ENCODE measurements around the gene YY1.

The YY1 gene

GRCh38 chr14:100211366-100211765 lies 27.6 kb upstream of the YY1 start:
- Histone ChIP-seq H3K36me3 (ENCODE audit: insufficient read depth, low read length) (no peaks in the 10 kb centered on the region; the same call in 1 of the 2 replicates), H3K79me2 (ENCODE audit: insufficient read depth, low read length) (no peaks in the 10 kb centered on the region), H4K20me1 (ENCODE audit: insufficient read depth, low read length) (no peaks in the 10 kb centered on the region), H3K9ac (ENCODE audit: low read length) (no peak overlapping the region), H2AFZ (ENCODE audit: low read length) (no peak overlapping the region), H3K4me2 (ENCODE audit: low read length) (no peak overlapping the region), H3K9me2 (ENCODE audit: low read depth, low read length) (no peaks in the 10 kb centered on the region), H3F3A (ENCODE audit: insufficient read depth, low read length) (no peaks in the 10 kb centered on the region), H3K4me3 (ENCODE audit: low read depth, low read length, poor library complexity, severe bottlenecking) (no peak overlapping the region), H3K27ac (ENCODE audit: low read depth, low read length, poor library complexity, severe bottlenecking) (no peak overlapping the region), H3K27me3 (ENCODE audit: insufficient read depth, low read length) (no peaks in the 10 kb centered on the region), H3K4me1 (ENCODE audit: insufficient read depth, low read length, severe bottlenecking) (peaks cover 11% of the 10 kb centered on the region), H3K9me3 (ENCODE audit: low read length) (no peaks in the 10 kb centered on the region)
- no peak for TF ChIP-seq EZH2 (IDR thresholded peaks at IDR 0.05; ENCODE audit: borderline replicate concordance, low read length)
- no peak for TF ChIP-seq CTCF (IDR thresholded peaks at IDR 0.05; ENCODE audit: low read length)

GRCh38 chr14:100211893-100212292 lies 27.1 kb upstream of the YY1 start:
- no peaks in the 10 kb centered on the region for H3K36me3 ChIP-seq (ENCODE audit: insufficient read depth, low read length)
- H3F3A ChIP-seq (ENCODE audit: insufficient read depth, low read length): no peaks in the 10 kb centered on the region
- H4K20me1 ChIP-seq (ENCODE audit: insufficient read depth, low read length): no peaks in the 10 kb centered on the region
- H3K27ac ChIP-seq (ENCODE audit: low read depth, low read length, poor library complexity, severe bottlenecking): no peak overlapping the region
- H3K4me1 ChIP-seq (ENCODE audit: insufficient read depth, low read length, severe bottlenecking): peaks cover 11% of the 10 kb centered on the region
- H3K27me3 ChIP-seq (ENCODE audit: insufficient read depth, low read length): no peaks in the 10 kb centered on the region
- TF ChIP-seq CTCF (IDR thresholded peaks at IDR 0.05; ENCODE audit: low read length): no peak
- no peak for TF ChIP-seq EZH2 (IDR thresholded peaks at IDR 0.05; ENCODE audit: borderline replicate concordance, low read length)
- no peak overlapping the region for H2AFZ ChIP-seq (ENCODE audit: low read length)
- H3K79me2 ChIP-seq (ENCODE audit: insufficient read depth, low read length): no peaks in the 10 kb centered on the region
- H3K4me3 ChIP-seq (ENCODE audit: low read depth, low read length, poor library complexity, severe bottlenecking): no peak overlapping the region
- no peaks in the 10 kb centered on the region for H3K9me2 ChIP-seq (ENCODE audit: low read depth, low read length)
- H3K9ac ChIP-seq (ENCODE audit: low read length): no peak overlapping the region
- H3K9me3 ChIP-seq (ENCODE audit: low read length): no peaks in the 10 kb centered on the region
- no peak overlapping the region for H3K4me2 ChIP-seq (ENCODE audit: low read length)

- no peaks in the 10 kb centered on the region for H3K9me2 ChIP-seq (ENCODE audit: low read depth, low read length)
- peaks cover 11% of the 10 kb centered on the region for H3K4me1 ChIP-seq (ENCODE audit: insufficient read depth, low read length, severe bottlenecking)
- H3F3A ChIP-seq (ENCODE audit: insufficient read depth, low read length): no peaks in the 10 kb centered on the region
- H2AFZ ChIP-seq (ENCODE audit: low read length): no peak overlapping the region
- no peak overlapping the region for H3K4me3 ChIP-seq (ENCODE audit: low read depth, low read length, poor library complexity, severe bottlenecking)
- no peaks in the 10 kb centered on the region for H4K20me1 ChIP-seq (ENCODE audit: insufficient read depth, low read length)
- H3K4me2 ChIP-seq (ENCODE audit: low read length): 0 out of 2 replicates have a peak overlapping the region, but pooled peaks have one; percentile 77
- H3K27me3 ChIP-seq (ENCODE audit: insufficient read depth, low read length): no peaks in the 10 kb centered on the region
- no peak overlapping the region for H3K27ac ChIP-seq (ENCODE audit: low read depth, low read length, poor library complexity, severe bottlenecking)
- no peaks in the 10 kb centered on the region for H3K79me2 ChIP-seq (ENCODE audit: insufficient read depth, low read length)
- H3K9me3 ChIP-seq (ENCODE audit: low read length): no peaks in the 10 kb centered on the region
- no peaks in the 10 kb centered on the region for H3K36me3 ChIP-seq (ENCODE audit: insufficient read depth, low read length)
- TF ChIP-seq EZH2 (IDR thresholded peaks at IDR 0.05; ENCODE audit: borderline replicate concordance, low read length) (no peak), CTCF (IDR thresholded peaks at IDR 0.05; ENCODE audit: low read length) (no peak)
- no peak overlapping the region for H3K9ac ChIP-seq (ENCODE audit: low read length)
Observed at GRCh38 chr14:100212476-100213333, 26.2 kb upstream of the YY1 start.
